GM23248 (cell line): ENCODE measurements around the gene RSAD1.

ENCODE experiments used
- EZH2 ChIP-seq: fragments of 200-600 bp; sonication (generic); IDR thresholded peaks from 2 replicates; pipeline ENCODE4 v1.6.1; 2018; ENCODE audit warnings: antibody characterized with exemption, mild to moderate bottlenecking; ENCODE audit not compliant: insufficient read depth, poor library complexity, severe bottlenecking
- EZH2phosphoT487 ChIP-seq: fragments of 200-600 bp; sonication (generic); IDR thresholded peaks from 2 replicates; pipeline ENCODE4 v1.6.1; 2018; ENCODE audit warnings: antibody characterized with exemption, moderate library complexity, mild to moderate bottlenecking, low read depth; ENCODE audit not compliant: insufficient read depth

- TF ChIP-seq EZH2 = no peak
- no peak for TF ChIP-seq EZH2phosphoT487
These were observed 13.5 kb upstream of the RSAD1 start for GRCh38 chr17:50465171-50465570.
